Fibroblast of skin of right biceps (primary cell): ENCODE data around the gene PRMT7.

Experiments used
- DNase-seq: peaks from one replicate; pipeline ENCODE4 v3.0.0-alpha.2; 2013

Gene PRMT7

DNA sequence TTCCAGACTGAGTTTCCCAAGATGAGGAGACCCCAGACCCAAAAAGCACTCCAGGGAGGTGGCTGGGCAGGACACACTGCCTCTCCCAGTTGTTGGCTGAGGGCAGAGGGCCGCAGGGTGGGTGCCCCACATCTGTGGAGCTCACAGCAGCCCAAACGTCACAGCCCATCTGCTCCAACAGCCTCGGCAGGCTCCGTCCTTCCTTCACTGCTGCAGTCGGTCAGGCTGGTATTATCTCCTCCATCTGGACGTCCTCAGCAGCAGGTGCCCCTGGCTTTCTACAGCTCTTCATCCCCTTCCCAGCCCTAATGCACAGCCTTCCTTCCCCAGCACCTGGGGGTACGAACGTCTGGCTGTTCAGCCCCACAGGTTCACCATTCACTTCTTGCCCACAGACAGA, 55.2 kb downstream of the PRMT7 start:
- no peak for DNase-seq

DNA sequence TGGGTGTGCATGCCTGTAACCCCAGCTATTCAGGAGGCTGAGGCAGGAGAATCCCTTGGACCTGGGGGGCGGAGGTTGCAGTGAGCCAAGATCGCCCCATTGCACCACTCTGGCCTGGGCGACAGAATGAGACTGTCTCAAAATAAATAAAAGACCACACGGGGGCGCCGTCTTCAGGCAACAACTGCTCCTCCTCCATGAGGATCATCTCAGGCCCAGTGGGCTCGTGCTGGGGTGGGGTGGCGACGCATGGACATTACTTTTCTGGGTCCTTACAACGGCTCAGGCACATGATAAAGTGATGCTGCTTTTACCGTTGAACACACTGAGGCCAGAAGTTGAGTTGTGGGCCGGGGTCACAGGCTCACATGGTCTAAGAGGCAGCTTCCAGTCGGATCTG, 56.2 kb downstream of the PRMT7 start:
- peak; percentile 17 for DNase-seq

DNA sequence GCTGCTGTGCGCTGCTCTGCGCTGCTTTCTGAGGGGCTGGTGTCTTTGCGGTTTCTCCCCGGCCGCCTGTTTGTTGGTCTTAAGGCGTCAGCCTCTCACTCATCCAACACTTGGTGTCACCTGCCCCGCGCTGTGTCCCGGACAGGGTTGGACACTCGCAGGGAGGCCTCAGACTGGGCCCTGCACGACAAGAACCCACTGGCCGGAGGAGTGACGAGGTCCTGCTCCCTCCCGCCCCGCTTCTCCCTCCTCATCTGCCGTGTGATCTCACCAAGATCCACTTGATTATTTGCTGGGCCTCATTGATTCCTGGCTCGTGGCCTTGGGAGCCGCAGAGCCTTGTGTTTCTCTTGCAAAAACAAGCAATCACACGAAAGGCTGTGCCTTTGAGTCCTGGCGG, 56.6 kb downstream of the PRMT7 start:
- DNase-seq, result no peak

DNA sequence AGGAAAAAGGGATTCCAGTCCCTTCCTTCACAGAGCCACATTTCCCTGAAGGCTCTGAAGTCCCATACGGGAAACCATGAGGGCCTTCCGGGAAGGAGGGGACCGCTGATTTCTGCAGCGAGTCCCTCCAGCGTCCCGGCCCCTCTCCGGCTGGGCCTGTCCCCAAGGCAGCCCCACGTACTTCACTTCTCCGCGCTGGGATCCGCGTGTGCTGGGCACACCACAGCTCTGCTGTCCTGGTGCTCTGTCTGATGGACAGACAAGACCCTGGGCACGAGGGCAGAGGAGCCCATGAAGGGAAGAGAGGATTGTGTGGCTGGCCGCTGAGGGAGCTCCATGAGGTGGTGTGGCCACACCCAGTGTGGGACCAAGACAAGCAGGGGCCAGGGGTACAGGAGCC, 57.1 kb downstream of the PRMT7 start:
- DNase-seq, result no peak

DNA sequence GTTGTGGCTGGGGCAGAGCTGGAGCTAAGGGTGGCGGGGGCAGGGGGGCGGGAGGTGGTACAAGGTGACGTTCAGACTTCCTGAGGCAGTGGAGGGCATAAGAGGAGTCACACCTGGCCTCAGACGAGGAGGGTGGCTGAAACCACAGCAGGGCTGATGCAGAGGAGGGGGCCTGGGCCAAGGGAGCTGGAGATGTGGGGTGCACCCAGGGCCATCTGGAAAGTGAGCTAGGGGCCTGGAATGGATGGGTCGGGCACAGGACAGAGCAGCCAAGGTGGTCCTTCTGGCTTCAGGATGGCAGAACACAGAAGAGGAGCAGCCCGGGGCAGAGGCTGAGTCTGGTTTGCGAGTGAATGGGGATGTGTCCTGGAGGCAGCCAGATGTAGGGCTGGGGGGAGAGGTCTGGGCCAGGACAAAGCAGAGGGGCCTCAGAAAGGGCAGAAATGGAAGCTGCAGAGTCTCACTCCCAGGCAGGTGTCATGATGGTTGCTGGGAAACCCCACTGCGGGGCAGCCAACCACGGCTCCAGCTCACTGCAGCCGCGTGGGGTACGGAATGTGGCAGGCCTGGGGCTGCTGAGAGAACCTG, 57.6 kb downstream of the PRMT7 start:
- no peak for DNase-seq

DNA sequence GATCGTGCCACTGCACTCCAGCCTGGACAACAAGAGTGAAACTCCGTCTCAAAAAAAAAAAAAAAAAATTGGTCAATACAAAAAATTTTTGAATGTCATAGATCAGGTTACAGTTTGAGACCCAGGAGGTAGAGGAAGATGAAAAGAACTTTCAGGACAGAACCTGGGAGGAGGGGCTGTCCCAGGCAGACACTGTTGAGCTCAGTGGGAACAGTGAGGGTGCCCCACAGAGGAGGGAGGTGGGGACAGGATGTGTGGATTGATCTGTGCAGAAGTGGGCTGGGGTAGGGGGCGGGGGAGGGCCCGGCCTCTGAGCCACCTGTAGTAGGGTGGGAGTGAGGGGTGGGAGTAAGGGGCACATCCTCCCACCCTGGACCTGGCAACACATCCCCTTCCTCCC, 58.3 kb downstream of the PRMT7 start:
- no peak for DNase-seq

DNA sequence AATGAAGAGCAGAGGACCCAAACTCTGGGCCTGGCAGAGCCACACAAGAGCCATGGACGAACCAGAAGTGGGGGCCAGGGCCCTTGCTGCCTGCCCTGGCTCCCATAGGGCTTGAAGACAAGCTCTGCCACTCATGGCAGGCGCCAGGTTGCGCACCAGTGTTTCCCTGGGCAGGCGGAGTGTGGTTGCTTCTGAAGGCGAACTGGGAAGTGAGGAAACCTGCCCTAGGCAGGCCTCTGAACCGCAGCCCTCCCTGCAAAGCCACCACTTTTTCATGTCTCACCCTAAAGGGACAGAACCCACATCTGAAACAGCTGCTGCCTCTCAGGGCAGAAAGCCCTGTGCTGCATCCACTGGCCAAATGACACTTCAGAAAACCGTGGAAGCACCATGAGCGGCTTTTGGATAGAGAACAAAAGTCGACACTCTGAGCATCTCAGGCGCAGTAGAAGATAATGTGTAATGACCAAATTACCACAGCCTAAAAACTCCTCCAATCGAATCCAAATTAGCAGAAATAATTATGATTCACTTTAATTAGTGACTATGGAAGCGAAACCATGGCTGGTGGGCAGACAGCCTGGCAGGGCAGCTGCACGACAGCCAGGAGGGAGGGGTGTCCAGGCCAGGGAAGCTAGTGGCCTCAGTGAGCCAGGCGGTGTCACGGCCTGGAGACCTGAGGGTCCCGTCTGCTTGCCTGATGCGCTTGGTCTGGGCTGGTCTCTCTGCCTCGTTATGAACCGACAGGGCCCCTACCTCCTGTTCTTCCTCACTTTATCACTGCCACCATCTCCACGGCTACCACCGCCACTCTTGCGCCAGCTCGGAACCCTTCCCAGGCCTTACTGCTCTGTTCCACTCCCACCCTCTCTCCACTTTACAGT, 59.1 kb downstream of the PRMT7 start:
- DNase-seq, result no peak

DNA sequence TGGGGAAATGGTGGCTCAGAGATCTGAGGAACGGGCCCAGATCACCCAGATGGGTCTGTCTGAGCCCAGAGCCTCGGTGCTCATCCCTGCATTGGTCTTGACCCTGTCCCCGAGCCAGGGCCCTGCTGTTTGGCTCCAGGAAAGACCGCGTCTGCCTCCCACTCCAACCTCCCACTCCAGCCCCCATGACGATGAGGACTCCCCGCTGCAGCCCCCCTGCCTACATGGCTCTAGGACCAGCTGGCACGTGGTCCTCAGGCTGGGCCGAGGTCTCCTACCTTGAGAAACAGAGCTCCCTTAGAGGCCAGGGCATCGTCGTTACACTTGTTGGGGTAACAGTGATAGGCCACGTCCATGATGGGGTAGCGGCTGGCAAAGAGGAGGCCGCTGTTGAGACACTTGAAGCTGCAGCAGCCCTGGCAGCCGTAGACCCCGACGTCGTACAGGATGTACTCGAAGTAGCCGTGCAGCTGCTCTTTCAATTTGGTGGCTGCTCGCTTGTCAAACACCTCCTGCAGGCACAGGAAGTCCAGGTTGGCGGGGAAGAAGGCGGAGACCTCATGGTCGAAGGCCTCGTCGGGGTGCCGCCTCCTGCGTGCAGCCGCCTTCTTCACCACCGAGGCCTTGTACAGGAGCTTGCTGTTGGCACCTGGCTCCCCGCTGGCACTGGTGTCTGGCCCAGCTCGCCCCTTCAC, 59.9 kb downstream of the PRMT7 start:
- no peak for DNase-seq

DNA sequence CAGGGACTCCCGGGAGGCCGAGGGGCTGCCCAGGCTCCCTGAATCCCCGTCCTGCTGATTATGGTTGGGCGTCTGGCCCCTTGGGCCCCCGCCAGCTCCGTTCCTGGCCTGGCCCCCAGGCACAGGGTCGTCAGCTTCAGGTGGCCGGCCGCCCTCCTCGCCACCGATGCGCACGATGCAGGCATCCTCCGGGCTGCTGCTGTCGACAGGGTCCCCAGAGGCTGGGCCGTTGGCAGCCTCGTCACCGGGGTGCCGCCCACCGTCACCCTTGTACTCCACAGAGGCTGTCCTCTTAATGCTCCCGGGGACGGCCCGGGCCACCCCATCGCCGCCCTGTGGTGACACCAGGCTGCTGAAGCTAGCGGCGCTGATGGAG, 60.4 kb downstream of the PRMT7 start:
- no peak for DNase-seq

DNA sequence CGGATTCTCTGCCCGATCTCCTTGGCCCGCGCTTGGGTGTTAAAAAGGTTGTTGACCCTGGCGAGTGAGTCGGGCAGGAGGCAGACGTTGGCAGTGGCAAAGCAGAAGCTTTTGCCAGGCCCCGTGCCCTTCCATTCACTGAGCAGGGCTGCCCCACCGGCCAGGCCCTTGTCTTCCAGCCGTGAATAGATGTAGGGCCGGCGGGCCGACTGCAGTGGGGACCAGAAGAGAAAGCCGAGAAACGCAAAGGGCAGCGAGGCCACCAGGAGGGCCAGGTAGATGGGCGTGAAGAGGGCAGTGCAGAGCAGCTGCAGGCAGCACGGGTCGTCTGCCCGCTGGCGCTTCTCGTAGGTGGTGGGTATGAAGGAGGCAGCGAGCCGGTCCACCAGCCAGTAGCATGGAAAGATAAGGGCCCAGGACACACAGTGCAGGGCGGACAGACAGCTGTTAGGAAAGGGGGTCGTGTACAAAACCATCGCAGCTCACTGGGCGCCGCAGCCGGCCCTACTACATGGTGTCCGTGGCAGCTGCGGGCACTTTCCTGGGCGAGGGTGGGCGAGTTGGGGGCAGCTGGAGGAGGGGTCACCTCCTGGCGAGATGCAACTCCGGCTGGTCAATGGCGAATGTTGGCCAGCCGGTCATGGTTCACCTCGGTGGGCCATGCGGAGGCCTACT, 61.0 kb downstream of the PRMT7 start:
- no peak for DNase-seq

DNA sequence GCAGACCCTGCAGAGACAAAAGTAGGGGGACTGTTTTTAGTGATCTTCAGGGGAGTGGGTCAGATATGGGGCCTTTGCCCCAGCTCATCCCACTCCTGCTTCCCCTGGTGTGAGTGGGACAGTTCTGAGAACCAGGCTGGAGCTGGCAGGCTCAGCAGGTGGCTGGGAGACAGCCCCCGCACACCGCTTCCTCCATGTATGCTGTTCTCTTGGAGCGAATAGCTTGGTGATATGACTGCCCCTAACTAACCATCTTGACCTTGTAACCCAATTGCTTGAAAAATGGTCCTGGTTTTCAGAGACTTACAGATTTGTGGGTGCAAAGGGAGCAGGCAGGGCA, 61.5 kb downstream of the PRMT7 start:
- no peak for DNase-seq

DNA sequence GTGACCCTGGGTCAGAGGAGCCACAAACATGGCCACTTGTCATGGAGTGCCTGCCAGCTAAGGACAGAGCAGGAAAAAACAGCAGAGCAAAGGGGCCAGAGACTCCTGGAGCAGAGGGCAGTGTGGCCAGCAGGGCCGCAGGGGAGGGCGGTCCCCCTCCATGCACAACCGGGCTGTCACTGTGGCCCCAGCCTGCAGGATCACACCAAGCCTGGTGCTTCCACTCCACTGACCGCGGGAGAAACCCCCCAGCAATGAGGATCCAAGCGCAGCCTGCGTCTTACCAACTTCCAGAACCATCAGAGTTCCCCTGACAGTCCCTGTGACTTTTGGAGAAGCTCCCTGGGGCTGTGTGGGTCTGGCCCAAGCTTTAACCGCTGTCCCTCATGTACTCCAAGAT, 62.0 kb downstream of the PRMT7 start:
- no peak for DNase-seq

DNA sequence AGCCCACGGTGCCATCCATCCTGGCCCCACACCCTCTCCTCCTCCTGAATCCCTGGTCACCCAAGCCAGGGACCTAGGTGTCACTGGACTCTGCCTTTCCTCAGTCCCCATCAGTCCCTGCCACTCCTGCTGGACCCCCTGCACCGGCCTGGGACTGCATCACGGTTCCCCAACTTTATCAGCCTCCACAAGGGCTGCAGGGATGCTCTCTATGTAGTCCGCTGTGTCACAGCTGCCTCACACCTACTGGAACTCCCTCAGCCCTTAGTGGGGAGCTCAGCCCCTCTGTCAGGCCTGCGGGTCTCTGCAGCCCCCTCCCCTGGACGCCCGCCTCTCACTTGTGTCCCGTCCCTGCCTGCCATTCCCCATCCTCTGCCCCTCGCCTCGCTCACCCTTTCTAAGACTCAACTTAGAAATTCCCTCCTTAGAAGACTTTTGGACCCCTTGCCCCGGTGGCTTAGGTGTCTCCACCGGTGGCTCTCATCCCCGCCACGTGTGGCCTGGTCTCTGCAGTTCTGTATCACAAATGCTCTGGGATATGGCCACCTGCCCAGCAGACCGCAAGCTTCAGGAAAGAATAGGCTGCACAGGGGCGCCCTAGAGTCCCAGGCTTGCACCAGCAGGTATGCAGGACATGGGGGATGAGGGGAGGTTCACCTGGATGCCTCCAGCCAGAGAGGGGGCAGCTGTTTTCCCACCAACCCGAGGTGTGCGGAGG, 62.9 kb downstream of the PRMT7 start:
- DNase-seq, result no peak

DNA sequence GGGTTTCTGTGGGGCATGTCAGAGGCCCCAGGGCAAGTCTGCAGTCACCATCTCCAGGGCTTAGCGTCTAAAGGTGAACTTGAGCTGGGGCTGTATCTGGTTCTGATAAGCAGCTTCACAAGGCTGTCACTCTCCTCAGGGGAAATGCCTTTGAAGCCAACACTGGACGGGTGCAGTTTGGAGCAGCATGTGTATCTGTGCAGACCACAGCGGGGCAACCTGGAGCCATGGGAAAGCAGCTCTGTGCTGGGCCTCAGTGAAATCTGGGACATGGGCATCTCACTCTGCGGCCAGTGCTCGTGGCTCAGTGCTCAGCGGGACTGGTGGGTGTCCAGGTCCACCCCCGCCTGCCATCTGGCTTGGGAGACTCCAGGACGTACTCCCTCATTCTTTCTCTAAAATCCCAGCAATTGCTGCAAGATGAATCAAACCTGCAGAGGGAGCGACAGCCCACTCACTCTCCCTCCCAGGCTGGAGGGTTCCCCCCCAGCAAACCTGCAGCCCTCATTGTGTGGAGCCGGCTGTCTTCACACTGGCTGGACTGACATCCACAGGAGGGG, 63.5 kb downstream of the PRMT7 start:
- no peak for DNase-seq

DNA sequence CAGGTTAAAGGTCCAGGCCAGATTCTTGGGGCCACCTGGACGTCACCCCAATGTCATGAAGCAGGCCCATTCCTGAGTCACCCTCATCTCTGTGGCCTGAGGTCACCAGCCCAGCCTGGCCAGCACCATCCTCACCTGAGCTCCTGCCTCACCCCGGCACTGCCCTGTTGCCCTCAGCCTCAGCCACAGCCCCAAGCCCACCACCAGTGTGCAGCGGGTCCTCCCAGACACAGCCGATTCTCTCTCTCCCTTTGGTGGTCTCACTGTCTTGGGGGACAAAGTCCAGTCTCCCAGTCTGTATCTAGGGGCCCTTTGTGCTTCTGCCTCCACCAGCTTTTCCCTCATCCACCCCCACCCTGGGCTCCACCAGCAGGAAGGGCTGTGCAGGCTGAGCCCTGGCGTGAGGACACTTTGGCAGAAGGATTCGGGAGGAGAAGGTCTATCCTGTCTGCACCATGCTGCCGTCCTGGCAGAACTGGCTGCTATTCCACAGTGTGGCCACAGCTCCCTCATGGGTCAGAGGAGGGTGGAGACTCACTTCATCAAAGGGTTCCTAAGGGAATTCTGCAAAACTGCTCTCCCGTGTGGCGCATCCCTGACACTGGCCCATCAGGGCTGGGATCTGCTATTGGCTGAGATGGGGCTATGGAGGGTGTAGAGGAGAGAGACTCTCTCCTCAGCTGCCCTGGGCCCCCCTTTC, 64.3 kb downstream of the PRMT7 start:
- DNase-seq, result no peak

DNA sequence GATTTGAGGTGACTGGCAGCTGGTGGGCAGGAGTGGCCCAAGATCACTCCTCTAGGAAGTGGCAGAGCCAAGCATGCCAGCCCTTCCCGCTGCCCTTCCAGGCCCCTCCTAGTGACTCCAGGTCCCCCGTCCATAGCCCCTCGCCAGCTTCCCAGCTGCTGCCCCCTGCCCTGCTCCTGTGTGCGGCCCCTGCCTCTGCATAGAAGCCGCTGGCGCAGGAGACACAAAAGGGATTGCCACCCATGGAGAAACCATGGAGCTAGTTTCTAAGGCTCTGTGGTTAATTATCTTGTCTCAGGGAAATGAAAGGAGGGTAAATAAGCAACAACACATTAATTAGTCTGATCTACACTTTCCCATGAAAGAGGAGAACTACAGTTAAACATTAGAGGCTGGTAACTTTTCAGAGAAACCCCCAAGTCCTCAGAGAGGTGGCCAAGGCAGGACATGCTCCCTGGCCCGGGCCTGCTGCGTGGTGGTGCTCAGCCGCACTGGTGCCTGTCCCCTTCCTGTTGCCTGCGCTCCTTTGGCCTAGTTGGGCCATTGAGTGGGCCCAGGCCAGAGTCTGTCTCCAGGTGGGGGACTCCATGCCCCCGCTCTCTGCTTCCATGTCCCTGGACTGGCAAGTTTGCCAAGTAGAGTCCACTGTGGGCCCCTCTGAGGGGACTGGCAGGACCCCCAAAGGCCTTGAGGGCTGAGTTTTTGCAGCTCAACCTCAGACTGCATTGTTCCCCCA, 65.2 kb downstream of the PRMT7 start:
- DNase-seq, result no peak

DNA sequence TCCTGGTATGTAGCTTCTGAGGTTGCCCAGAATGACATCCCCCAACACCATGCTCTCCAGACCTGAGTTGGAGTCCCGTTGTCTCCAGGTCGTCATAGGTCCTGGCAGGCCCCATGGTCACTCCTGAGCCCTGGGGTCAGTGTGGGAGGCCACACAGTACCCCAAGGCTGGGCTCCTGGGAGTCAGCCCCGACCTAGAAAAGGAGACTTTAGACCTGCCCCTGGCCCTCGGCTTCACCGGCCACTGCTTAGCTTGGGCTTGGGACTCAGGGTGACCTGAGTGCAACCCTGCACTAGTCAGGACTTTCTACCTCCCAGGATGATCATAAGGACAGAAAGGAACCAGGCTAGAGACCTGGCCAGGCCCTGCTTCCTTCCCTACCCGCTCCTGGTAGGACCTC, 65.8 kb downstream of the PRMT7 start:
- no peak for DNase-seq

DNA sequence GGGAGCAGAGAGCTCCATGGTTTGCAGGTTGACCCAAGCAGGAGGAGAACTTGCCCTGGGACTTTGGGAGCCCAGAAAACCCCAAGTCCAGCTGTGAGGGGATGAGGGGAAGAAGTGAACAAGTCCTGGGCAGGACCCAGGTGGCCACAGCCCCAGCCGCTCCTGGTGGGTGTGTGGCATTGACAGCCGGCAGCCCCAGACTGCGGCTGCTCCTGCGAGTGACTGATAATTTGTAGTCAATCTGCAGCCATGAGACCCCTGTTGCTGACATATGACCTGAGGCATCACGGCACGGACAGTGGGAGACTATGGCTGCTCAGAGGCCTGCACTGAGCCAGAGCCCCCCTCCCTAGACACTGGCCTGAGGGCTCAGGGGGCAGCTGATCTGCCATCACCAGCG, 66.4 kb downstream of the PRMT7 start:
- DNase-seq, result no peak

DNA sequence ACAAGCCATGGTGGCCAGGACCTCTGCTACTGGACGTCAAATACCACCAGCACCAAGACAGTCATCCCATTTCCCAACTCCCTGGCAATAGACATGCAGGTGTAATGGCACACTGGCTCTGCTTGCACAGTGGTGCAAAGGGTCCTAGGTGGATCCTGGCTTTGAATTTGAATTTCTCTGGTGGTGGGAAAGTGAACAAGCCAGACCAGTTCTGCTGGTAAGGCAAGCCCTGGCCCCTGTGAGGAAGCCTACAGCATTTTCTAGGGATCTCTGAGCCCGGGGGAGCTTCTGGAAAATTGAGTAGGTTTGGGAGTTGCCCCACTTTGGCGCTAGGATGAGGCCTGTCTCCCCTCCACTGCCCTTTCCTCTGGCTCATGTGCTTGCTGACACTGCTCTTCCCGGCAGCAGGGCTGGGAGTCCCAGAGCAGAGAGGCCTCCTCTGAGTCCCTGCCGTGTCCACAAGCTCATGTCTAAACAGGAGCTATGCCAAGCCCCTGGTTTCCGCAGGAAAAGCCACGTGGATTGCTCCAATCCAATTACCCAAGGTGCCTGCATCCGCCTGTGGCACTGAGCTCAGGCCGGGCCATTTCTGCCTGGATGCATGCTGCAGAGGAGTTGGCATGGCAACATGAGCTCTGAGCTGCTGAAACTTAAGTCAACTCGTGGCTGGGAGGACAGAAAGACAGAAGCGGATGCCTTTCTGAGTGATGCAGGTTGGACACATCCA, 67.0 kb downstream of the PRMT7 start:
- DNase-seq, result no peak
